Measurements from ENCODE around the gene AFF3. TPM values are rescaled to one million over a fixed set of nuclear protein-coding genes. Genes with fewer than 3 reads are reported as not detected.

AFF3 gene
- total and polyA plus RNA-seq, 2 of the 8 experiments (the other 6 are each of a cell fraction or from before 2014, with no cell fraction given), result 0.27 to 3.0 TPM

- no peak overlapping the region for H3K23ac ChIP-seq (ENCODE audit: insufficient read length)
- H4K20me1 ChIP-seq (replicated peaks in 1 of 2; ENCODE audit: control insufficient read depth in 1 of 2, insufficient read depth in 2 of 2, low read length in 2 of 2), result no peaks in the 10 kb centered on the region
- no peak overlapping the region for H2AK5ac ChIP-seq (ENCODE audit: low read depth, low read length)
- H3K27ac ChIP-seq (ENCODE audit: low read depth, low read length), result no peak overlapping the region
- no peak overlapping the region for H2BK20ac ChIP-seq (ENCODE audit: low read length)
- no peaks in the 10 kb centered on the region for H3K79me2 ChIP-seq (ENCODE audit: control insufficient read depth in 1 of 2, insufficient read depth in 2 of 2, low read length in 2 of 2)
- no peaks in the 10 kb centered on the region for H3K79me1 ChIP-seq (ENCODE audit: low read depth, low read length)
- FAIRE-seq (no peak), DNase-seq (ENCODE audit: low read depth in 1 of 2, low spot score in 2 of 2) (no peak)
- H2BK15ac ChIP-seq (ENCODE audit: low read length), result no peak overlapping the region
- no peaks in the 10 kb centered on the region for H3K23me2 ChIP-seq (ENCODE audit: low read depth, low read length)
- no peak overlapping the region for H4K8ac ChIP-seq (ENCODE audit: extremely low read depth, insufficient read depth, low read length)
- no peak overlapping the region for H3K4me3 ChIP-seq (ENCODE audit: extremely low read depth in 1 of 4, insufficient read depth in 2 of 4, low read depth in 3 of 4, low read length in 4 of 4)
- no peaks in the 10 kb centered on the region for H3K9me3 ChIP-seq (ENCODE audit: insufficient read depth in 2 of 2, low read depth in 1 of 2, low read length in 1 of 2)
- no peak overlapping the region for H2BK12ac ChIP-seq (ENCODE audit: low read depth, low read length)
- no peak overlapping the region for H3K56ac ChIP-seq (replicated peaks; ENCODE audit: insufficient read length, low read depth, low read length)
- H3K4ac ChIP-seq (replicated peaks; ENCODE audit: insufficient read length, low read depth, low read length), result no peak overlapping the region
- H3K14ac ChIP-seq (ENCODE audit: insufficient read length), result no peak overlapping the region
- H2BK120ac ChIP-seq (replicated peaks; ENCODE audit: low read depth, low read length), result no peak overlapping the region
- no peak overlapping the region for H3K4me2 ChIP-seq (ENCODE audit: insufficient read depth in 1 of 2, low read depth in 2 of 2, low read length in 2 of 2)
- CTCF ChIA-PET (ENCODE audit: partially characterized antibody), result interaction anchor here (0.8 to 1.0 kb wide), 2 partner anchors 13 to 1688 kb away, joined by 3 read pairs; no protein-coding TSS in a partner anchor
- H2BK5ac ChIP-seq (ENCODE audit: low read depth, low read length), result no peak overlapping the region
- H4K5ac ChIP-seq (ENCODE audit: insufficient read length, low read depth, low read length), result no peak overlapping the region
- H4K91ac ChIP-seq (replicated peaks; ENCODE audit: insufficient read length, low read length), result no peak overlapping the region
- H2AFZ ChIP-seq (ENCODE audit: low read length), result no peak overlapping the region
- POLR2A ChIA-PET (ENCODE audit: partially characterized antibody), result no interaction called here
- no peak overlapping the region for H3K18ac ChIP-seq (ENCODE audit: extremely low read depth, low read length)
- H3K4me1 ChIP-seq (replicated peaks in 1 of 4; ENCODE audit: control insufficient read depth in 3 of 4, insufficient read depth in 4 of 4, low read length in 3 of 4), result peaks cover 0 to 2% (median 0%) of the 10 kb centered on the region in 4 experiments; a peak in 1 of 7 replicates
- H3K36me3 ChIP-seq (ENCODE audit: control insufficient read depth in 2 of 4, insufficient read depth in 4 of 4, low read length in 3 of 4), result no peaks in the 10 kb centered on the region
- H3K9ac ChIP-seq (replicated peaks in 1 of 4; ENCODE audit: extremely low read depth in 1 of 4, low read depth in 3 of 4, low read length in 3 of 4), result no peak overlapping the region
- no peaks in the 10 kb centered on the region for H3K27me3 ChIP-seq (replicated peaks in 1 of 4; ENCODE audit: control insufficient read depth in 3 of 4, extremely low read depth in 1 of 4, insufficient read depth in 3 of 4, low read length in 3 of 4)
- 91% methylated on average over 8 of the region's 8 CpGs; no CpG with 5 or more reads in 1 of the 2 experiments for WGBS, 2 experiments (ENCODE audit: extremely low coverage in 1 of 2, insufficient coverage in 1 of 2, insufficient read length in 1 of 2, insufficient replicate concordance in 2 of 2, low coverage in 1 of 2, low lambda C conversion rate in 2 of 2, missing lambda C conversion rate in 1 of 2)
- TF ChIP-seq USF2 (IDR thresholded peaks at IDR 0.05; ENCODE audit: low read length), result no peak
- TF ChIP-seq ZNF274 (IDR thresholded peaks at IDR 0.05; ENCODE audit: borderline replicate concordance, extremely low read depth, low read length), result no peak
- no peak for TF ChIP-seq NRF1 (IDR thresholded peaks at IDR 0.05; ENCODE audit: low read depth, low read length)
- no peak for TF ChIP-seq CTBP2 (IDR thresholded peaks at IDR 0.05; ENCODE audit: borderline replicate concordance, insufficient read depth, insufficient read length, low read length)
- TF ChIP-seq RFX5 (IDR thresholded peaks at IDR 0.05; ENCODE audit: borderline replicate concordance, low read depth, low read length), result no peak
- TF ChIP-seq JUN (IDR thresholded peaks at IDR 0.05; ENCODE audit: low read depth, low read length), result no peak
These were observed 314.9 kb downstream of the AFF3 start for GRCh38 chr2:99827296-99827999.
